ENCODE results near the gene GPR179. TPM values are rescaled to one million over a fixed set of nuclear protein-coding genes. Genes with fewer than 3 reads are reported as not detected.

Gene GPR179
- total and polyA plus RNA-seq, 2 experiments from 2014 or later = not detected

GRCh38 chr17:38326996-38327792 lies 16.6 kb downstream of the GPR179 start:
- DNase-seq = no peak
- no peaks in the 10 kb centered on the region for H3K27me3 ChIP-seq (replicated peaks; ENCODE audit: insufficient read depth)
- in situ Hi-C loops (cut with MboI) = no loop called here
- no peak overlapping the region for H3K4me3 ChIP-seq
- no peak overlapping the region for H3K4me2 ChIP-seq (ENCODE audit: unreplicated experiment)
- H3K36me3 ChIP-seq (ENCODE audit: low read depth) = peaks cover 7% of the 10 kb centered on the region; the same call in 1 of the 2 replicates
- WGBS, 2 experiments (ENCODE audit: low coverage in 1 of 2, low lambda C conversion rate in 2 of 2, missing lambda C conversion rate in 2 of 2) = 91 to 93% methylated on average over 8 of the region's 8 CpGs
- no peaks in the 10 kb centered on the region for H3K9me2 ChIP-seq (ENCODE audit: insufficient read depth)
- no peaks in the 10 kb centered on the region for H3K79me2 ChIP-seq (ENCODE audit: insufficient read depth)
- H3K4me1 ChIP-seq (ENCODE audit: insufficient read depth) = no peaks in the 10 kb centered on the region
- H3K9ac ChIP-seq = no peak overlapping the region
- H4K20me1 ChIP-seq (ENCODE audit: insufficient read depth) = no peaks in the 10 kb centered on the region
- H3K9me3 ChIP-seq (ENCODE audit: low read depth) = no peaks in the 10 kb centered on the region
- H3F3A ChIP-seq (ENCODE audit: insufficient read depth) = no peaks in the 10 kb centered on the region
- TF ChIP-seq EZH2 (IDR thresholded peaks at IDR 0.05; ENCODE audit: insufficient read depth, poor library complexity, severe bottlenecking) = no peak
- no peak for TF ChIP-seq EZH2phosphoT487 (IDR thresholded peaks at IDR 0.05; ENCODE audit: insufficient read depth, low read depth)
- H2AFZ ChIP-seq = no peak overlapping the region
- H3K27ac ChIP-seq = no peak overlapping the region

DNA sequence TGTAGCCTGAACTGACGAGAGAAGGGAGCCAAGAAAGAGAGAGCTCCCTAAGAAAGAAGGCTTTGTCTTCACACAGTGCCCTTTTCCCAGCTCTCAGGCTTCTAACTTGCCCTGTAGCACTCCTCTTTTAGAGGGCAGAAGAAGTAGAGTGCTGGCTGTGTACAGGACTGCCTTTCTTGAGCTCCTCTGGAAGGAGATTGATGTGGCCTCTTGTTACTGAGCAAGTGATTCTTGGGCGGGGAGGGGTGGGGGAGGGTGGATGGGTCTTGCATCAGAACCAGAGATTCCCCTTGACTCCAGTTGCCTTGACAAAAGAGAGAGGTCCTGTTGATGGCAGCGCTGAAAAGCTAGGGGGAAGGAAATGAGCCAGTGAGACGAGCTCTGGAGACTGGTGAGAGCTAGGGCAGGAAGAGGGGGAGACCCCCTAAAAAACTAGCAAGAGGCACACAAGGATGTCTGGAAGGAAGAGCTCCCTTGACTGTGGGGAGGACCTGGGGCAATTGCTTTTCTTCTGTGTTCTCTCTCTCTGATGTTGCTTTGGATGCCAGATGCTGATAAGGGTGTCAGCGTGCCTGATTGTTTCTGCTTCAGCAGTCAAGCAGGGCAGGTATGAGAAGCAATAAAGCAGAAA lies 18.4 kb downstream of the GPR179 start:
- no peak overlapping the region for H2AFZ ChIP-seq
- no peaks in the 10 kb centered on the region for H3K9me2 ChIP-seq (ENCODE audit: insufficient read depth)
- H3K4me2 ChIP-seq (ENCODE audit: unreplicated experiment) = no peak overlapping the region
- no peaks in the 10 kb centered on the region for H3K27me3 ChIP-seq (replicated peaks; ENCODE audit: insufficient read depth)
- H3K4me3 ChIP-seq = no peak overlapping the region
- DNase-seq = no peak
- in situ Hi-C loops (cut with MboI) = no loop called here
- TF ChIP-seq EZH2 (IDR thresholded peaks at IDR 0.05; ENCODE audit: insufficient read depth, poor library complexity, severe bottlenecking) (no peak), EZH2phosphoT487 (IDR thresholded peaks at IDR 0.05; ENCODE audit: insufficient read depth, low read depth) (no peak)
- no peaks in the 10 kb centered on the region for H3K9me3 ChIP-seq (ENCODE audit: low read depth)
- no peaks in the 10 kb centered on the region for H4K20me1 ChIP-seq (ENCODE audit: insufficient read depth)
- H3K9ac ChIP-seq = no peak overlapping the region
- H3K27ac ChIP-seq = no peak overlapping the region
- H3K79me2 ChIP-seq (ENCODE audit: insufficient read depth) = no peaks in the 10 kb centered on the region
- H3K4me1 ChIP-seq (ENCODE audit: insufficient read depth) = no peaks in the 10 kb centered on the region
- peaks cover 7% of the 10 kb centered on the region; the same call in 1 of the 2 replicates for H3K36me3 ChIP-seq (ENCODE audit: low read depth)
- no peaks in the 10 kb centered on the region for H3F3A ChIP-seq (ENCODE audit: insufficient read depth)
- 62 to 71% methylated on average over 5 of the region's 5 CpGs for WGBS, 2 experiments (ENCODE audit: low coverage in 1 of 2, low lambda C conversion rate in 2 of 2, missing lambda C conversion rate in 2 of 2)

DNA sequence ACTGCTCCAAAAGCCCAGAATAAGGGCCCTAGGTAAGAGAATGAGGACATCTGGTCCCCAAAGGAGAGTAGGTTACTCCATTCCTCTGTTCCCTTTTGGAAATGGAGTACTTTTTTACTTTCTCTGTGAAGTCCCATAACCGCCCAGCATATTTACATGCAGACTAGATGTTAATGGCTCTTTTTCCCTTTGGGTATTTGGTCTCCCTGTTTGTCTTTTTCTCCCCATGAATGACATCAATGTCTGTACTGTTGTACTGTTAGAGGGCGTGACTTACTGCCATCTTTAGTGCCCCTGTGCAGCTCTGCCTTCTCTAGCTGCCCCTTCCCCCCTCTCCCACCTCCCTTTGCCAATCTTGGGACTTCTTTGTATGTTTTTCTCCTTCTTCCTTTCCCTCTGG lies 19.0 kb downstream of the GPR179 start:
- Histone ChIP-seq H4K20me1 (ENCODE audit: insufficient read depth) (no peaks in the 10 kb centered on the region), H3K4me2 (ENCODE audit: unreplicated experiment) (no peak overlapping the region), H2AFZ (no peak overlapping the region), H3K36me3 (ENCODE audit: low read depth) (peaks cover 7% of the 10 kb centered on the region; the same call in 1 of the 2 replicates), H3K9ac (no peak overlapping the region), H3K27ac (no peak overlapping the region), H3K9me3 (ENCODE audit: low read depth) (no peaks in the 10 kb centered on the region), H3F3A (ENCODE audit: insufficient read depth) (no peaks in the 10 kb centered on the region), H3K79me2 (ENCODE audit: insufficient read depth) (no peaks in the 10 kb centered on the region), H3K4me3 (no peak overlapping the region), H3K4me1 (ENCODE audit: insufficient read depth) (no peaks in the 10 kb centered on the region), H3K9me2 (ENCODE audit: insufficient read depth) (no peaks in the 10 kb centered on the region), H3K27me3 (replicated peaks; ENCODE audit: insufficient read depth) (no peaks in the 10 kb centered on the region)
- TF ChIP-seq EZH2phosphoT487 (IDR thresholded peaks at IDR 0.05; ENCODE audit: insufficient read depth, low read depth) (no peak), EZH2 (IDR thresholded peaks at IDR 0.05; ENCODE audit: insufficient read depth, poor library complexity, severe bottlenecking) (no peak)
- WGBS, 2 experiments (ENCODE audit: low coverage in 1 of 2, low lambda C conversion rate in 2 of 2, missing lambda C conversion rate in 2 of 2) = 92 to 100% methylated on average over 2 of the region's 2 CpGs
- DNase-seq = no peak
- in situ Hi-C loops (cut with MboI) = no loop called here

DNA sequence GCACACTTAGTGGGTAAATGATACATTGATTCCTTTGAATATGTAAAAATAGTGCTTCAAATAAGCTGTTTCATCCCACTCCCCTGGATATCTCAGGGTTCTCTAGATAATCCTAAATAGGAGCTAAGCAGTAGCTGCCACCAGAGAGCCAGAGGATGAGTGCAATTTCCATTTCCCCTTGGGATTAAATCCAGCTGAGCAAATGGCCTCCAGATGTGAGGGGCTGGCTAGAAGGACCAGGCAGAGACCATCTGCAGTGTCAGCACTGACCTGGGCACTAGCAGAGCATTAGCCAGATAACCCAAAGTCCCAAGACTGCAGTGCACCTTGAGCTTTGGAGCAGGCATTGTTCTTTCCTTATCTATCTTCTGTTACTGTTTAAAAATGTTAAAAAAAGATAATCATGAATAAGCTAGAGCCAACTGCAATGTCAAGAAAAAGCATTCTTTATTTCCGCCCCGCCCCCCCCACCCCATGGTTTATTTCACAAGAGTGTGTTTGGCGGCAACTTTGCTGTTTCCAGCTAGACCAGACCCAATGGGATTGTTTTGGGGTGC lies 19.5 kb downstream of the GPR179 start:
- H3K36me3 ChIP-seq (ENCODE audit: low read depth) = peaks cover 11% of the 10 kb centered on the region; the same call in 1 of the 2 replicates
- no peak overlapping the region for H2AFZ ChIP-seq
- in situ Hi-C loops (cut with MboI) = no loop called here
- no peaks in the 10 kb centered on the region for H4K20me1 ChIP-seq (ENCODE audit: insufficient read depth)
- no peaks in the 10 kb centered on the region for H3K9me3 ChIP-seq (ENCODE audit: low read depth)
- H3K9me2 ChIP-seq (ENCODE audit: insufficient read depth) = no peaks in the 10 kb centered on the region
- H3K27me3 ChIP-seq (replicated peaks; ENCODE audit: insufficient read depth) = no peaks in the 10 kb centered on the region
- H3K4me2 ChIP-seq (ENCODE audit: unreplicated experiment) = no peak overlapping the region
- no peak overlapping the region for H3K4me3 ChIP-seq
- H3K9ac ChIP-seq = no peak overlapping the region
- H3K79me2 ChIP-seq (ENCODE audit: insufficient read depth) = no peaks in the 10 kb centered on the region
- no peak for DNase-seq
- H3K27ac ChIP-seq = no peak overlapping the region
- H3K4me1 ChIP-seq (ENCODE audit: insufficient read depth) = no peaks in the 10 kb centered on the region
- 76 to 84% methylated on average over 3 of the region's 3 CpGs for WGBS, 2 experiments (ENCODE audit: low coverage in 1 of 2, low lambda C conversion rate in 2 of 2, missing lambda C conversion rate in 2 of 2)
- no peaks in the 10 kb centered on the region for H3F3A ChIP-seq (ENCODE audit: insufficient read depth)
- no peak for TF ChIP-seq EZH2phosphoT487 (IDR thresholded peaks at IDR 0.05; ENCODE audit: insufficient read depth, low read depth)

Data from GM23248 (cell line).